Activated T-helper 17 cell treated with anti-CD3 and anti-CD28 coated beads, Interleukin-2, amount 50 U/mL, for 72 hours (primary cell): ENCODE results near the gene NINL. TPM values are rescaled to one million over a fixed set of nuclear protein-coding genes. Genes with fewer than 3 reads are reported as not detected.

ENCODE experiments used
- ATAC-seq: fragments of 150-1000 bp; cut with Tn5 transposase; replicated peaks from 2 replicates; pipeline ENCODE4 v1.10.0; 2021; ENCODE audit warnings: mild to moderate bottlenecking, moderate library complexity
- H3K27ac Mint-ChIP-seq: one replicate; pipeline ENCODE4 v1.8.0; 2022; ENCODE audit warnings: mixed read lengths
- H3K27me3 Mint-ChIP-seq: one replicate; pipeline ENCODE4 v1.8.0; 2022; ENCODE audit warnings: mixed read lengths
- H3K36me3 Mint-ChIP-seq: one replicate; pipeline ENCODE4 v1.8.0; 2022; ENCODE audit warnings: low read depth, mild to moderate bottlenecking, mixed read lengths
- H3K4me1 Mint-ChIP-seq: one replicate; pipeline ENCODE4 v1.8.0; 2022; ENCODE audit warnings: mixed read lengths
- H3K4me3 Mint-ChIP-seq: one replicate; pipeline ENCODE4 v1.8.0; 2022; ENCODE audit warnings: mild to moderate bottlenecking, mixed read lengths
- H3K9me3 Mint-ChIP-seq: one replicate; pipeline ENCODE4 v1.8.0; 2022; ENCODE audit warnings: mixed read lengths
- total RNA-seq, 2 donors: library from RNA; stranded (reverse); gene quantifications; one replicate each; pipeline ENCODE4 v1.2.3, GENCODE V29; 2022

NINL gene
- total RNA-seq, 2 donors from 2014 or later, result 1.7 to 4.6 TPM

DNA sequence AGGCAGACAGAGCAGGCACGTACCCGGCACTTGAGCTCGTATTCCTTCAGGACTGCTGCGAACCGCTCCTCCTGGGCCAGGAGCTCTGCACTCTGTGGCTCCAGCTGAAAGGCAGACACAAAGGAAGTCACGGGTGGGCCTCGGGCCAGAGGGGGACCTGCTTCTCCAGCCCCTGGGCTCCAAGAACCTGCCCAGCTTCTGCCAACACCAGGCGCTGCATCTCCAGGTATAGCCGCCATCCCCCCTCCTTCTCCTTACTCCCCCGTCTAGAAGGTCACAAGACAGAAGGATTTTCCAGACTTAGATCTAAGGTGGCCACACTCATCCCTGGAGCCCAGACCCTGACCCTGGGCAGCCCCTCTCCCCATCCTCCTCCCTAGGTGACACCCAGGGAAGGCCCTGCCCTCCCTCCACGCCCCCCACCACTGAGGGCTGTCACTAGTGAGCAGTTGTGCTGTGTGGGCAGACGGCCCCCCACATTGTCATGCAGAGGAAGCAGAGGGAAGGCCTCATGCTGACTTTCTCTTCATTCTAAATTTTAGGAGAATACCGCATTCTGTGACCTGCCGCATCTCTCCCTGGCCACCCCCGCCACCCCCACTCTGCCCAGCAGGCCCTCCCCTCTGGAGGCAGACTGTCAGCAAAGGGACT is 96.0 kb downstream of the NINL start:
- Mint-ChIP-seq H3K27me3 (no peaks in the 10 kb centered on the region), H3K36me3 (no peaks in the 10 kb centered on the region), H3K4me3 (no peak overlapping the region), H3K27ac (no peak overlapping the region), H3K4me1 (peaks cover 20% of the 10 kb centered on the region), H3K9me3 (no peaks in the 10 kb centered on the region)
- no peak for ATAC-seq

DNA sequence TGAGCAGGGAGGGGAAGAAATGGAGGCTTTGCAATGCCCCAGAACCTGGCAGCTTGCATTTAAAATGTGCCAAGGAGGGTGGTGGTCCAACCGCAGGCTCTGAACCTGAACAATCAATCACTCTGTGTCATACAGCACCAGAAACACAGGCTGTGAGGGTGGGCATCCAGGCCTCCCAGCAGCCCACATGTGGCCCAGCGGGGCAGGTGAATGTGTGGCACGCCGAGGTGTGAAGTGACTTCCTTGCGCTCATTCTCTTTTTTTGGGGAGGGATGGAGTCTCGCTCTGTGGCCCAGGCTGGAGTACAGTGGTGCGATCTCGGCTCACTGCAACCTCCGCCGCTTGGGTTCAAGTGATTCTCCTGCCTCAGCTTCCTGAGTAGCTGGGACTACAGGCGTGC is 97.4 kb downstream of the NINL start:
- Mint-ChIP-seq H3K36me3 (no peaks in the 10 kb centered on the region), H3K27me3 (no peaks in the 10 kb centered on the region), H3K4me3 (no peak overlapping the region), H3K9me3 (no peaks in the 10 kb centered on the region), H3K27ac (no peak overlapping the region), H3K4me1 (peaks cover 17% of the 10 kb centered on the region)
- no peak for ATAC-seq

DNA sequence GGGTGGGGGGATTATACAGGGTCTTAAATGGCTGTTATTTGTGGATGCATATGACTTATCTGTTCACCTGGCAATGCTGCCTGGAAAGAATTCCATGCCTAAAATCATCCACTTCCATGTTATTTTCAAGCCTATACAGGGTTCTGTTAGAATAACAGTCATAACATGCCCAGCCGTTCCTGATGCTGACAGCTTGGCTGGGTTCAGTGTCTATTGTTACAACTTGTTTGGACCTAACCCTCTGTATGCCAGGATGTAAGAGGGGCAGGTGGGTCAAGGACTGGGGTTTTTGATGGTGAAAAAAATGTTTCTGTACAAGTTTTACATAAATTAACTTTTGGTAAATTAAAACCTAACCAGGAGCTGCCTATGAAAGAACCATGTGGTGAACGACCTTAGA is 98.0 kb downstream of the NINL start:
- H3K4me3 Mint-ChIP-seq, result no peak overlapping the region
- no peaks in the 10 kb centered on the region for H3K36me3 Mint-ChIP-seq
- ATAC-seq, result no peak
- H3K27me3 Mint-ChIP-seq, result no peaks in the 10 kb centered on the region
- H3K9me3 Mint-ChIP-seq, result no peaks in the 10 kb centered on the region
- no peak overlapping the region for H3K27ac Mint-ChIP-seq
- H3K4me1 Mint-ChIP-seq, result peaks cover 17% of the 10 kb centered on the region

DNA sequence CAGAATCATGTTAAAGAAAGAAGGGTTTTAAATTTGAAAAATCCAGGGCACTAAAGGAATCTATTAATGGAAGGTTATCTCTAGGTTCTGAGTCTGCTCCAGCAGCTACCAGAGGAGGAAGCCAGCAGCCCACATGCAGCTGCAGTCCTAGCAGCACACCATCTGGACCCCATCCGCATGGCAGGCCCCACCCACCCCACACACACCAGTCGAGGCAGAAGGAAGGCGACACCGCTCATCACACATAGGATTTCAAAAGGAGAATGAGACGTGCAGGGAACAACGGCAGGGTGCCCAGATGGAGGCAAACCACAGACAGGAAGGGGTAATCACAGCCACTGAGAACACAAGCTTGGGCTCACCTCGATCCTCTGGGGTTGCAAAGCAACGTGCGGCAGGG is 99.0 kb downstream of the NINL start:
- Mint-ChIP-seq H3K27ac (peak overlapping the region; percentile 15), H3K36me3 (no peaks in the 10 kb centered on the region), H3K9me3 (no peaks in the 10 kb centered on the region), H3K27me3 (no peaks in the 10 kb centered on the region), H3K4me1 (peaks cover 17% of the 10 kb centered on the region), H3K4me3 (no peak overlapping the region)
- peak; percentile 21 for ATAC-seq

DNA sequence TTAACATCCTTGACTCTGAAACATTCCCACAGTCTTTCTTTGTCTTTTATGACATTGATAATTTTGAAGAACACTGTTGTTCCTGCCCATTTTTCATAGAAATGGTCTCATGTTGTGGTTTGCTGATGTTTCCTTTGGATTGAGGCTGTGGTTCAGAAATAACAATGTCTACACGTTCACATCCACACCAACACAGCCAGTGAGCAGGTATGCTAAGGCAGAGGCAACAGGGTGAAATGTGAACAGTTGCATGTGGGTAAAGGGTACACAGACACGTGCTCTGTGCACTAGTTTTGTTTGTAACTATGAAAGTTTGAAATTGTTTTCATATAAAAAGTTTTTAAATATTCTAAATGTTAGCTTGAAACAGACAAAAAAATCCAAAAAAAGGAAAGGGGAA is 99.5 kb downstream of the NINL start:
- H3K9me3 Mint-ChIP-seq, result no peaks in the 10 kb centered on the region
- peak overlapping the region; percentile 15 for H3K27ac Mint-ChIP-seq
- H3K4me3 Mint-ChIP-seq, result no peak overlapping the region
- H3K4me1 Mint-ChIP-seq, result peaks cover 17% of the 10 kb centered on the region
- ATAC-seq, result no peak
- no peaks in the 10 kb centered on the region for H3K36me3 Mint-ChIP-seq
- no peaks in the 10 kb centered on the region for H3K27me3 Mint-ChIP-seq

DNA sequence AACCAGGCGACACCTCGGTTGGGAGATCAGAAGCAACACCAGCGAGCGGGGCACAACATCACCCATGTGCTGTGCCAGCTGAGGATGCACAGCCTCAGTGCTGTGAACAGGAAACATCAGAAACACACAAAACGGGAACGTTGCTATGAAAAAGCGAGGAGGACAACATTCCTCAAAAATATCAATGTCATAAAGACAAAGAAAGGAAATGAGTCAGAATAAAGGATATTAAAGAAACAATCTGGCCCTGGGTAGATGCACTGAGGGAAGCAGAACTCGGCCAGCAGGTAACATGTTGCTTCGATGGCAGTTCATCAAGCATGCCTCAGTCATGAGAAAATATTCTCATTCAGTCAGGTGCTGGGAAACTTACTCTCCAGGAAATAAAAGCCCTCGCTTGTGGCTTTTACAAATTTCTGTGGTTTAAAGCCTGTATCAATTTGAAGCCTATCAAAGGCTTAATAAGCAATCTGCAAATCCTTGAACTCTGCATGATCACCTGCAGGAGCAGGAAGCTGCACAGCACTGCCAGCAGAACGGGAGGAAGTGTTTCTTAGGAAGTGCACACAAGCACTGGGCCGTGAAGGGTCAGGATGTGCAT is 100.3 kb downstream of the NINL start:
- Mint-ChIP-seq H3K27me3 (no peaks in the 10 kb centered on the region), H3K4me3 (peak overlapping the region; percentile 38), H3K36me3 (no peaks in the 10 kb centered on the region), H3K4me1 (peaks cover 17% of the 10 kb centered on the region), H3K9me3 (no peaks in the 10 kb centered on the region), H3K27ac (peak overlapping the region; percentile 8)
- no peak for ATAC-seq

DNA sequence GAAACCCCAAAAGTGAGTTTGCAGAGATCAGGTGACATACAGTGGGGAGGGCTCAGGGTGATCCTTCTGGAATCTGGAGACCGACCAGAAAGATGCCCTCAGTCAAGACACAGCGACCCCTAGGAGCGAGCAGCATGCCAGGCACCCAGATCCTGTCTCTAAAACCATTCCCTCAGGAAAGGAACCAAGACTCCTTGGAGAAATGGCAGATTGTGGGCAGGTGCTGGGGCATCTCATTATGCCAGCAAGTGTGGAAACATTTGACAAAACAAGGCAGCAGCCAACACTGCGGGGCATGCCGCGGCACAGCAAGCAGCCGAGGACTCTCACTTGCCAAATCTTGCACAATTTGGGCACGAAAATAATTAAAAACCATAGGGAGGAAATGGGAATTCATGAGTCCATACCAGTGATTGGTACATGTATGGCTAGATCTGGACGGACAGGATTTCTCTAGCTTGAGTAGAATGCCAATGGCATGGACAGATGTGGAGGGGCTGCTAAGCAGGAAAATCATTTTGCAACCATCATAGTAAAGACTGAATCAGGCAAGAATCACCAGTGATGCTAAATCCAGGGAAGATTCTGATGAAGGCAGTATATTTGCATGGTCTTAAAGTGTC is 101.0 kb downstream of the NINL start:
- H3K27ac Mint-ChIP-seq, result peak overlapping the region; percentile 26

DNA sequence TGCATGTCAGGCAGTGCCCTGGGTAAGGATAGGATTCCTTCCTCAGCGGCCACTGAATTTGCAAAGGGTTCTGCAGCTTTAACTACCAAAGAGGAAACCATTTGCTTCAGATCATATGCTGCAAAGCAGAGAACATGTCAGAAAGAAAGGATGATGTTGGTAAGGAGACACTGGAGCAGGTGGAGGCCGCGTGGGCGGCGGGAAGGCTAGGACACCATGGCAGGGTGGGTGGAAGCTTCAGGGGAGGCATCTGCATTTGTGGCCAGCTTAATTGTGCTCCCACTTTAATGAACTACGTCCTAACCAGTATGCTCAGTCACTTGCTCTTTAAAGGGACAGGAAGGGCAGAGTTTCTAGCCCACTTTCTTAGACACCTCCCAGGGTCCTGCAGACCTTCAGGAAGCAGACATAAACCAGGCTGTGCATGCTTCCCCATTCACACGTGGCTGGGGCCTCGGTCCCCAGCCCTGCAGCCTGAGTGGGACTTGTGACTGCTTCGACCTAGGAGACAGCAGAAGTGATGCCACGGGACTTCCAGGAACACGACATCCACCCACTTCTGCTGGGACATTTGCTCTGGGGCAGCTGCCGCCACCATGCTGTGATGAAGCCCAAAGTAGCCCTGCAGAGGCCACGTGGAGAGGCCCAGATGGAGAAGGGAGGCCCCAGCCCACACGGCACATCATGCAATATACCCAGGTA is 101.7 kb downstream of the NINL start:
- H3K4me3 Mint-ChIP-seq, result no peak overlapping the region
- H3K27ac Mint-ChIP-seq, result no peak overlapping the region
- no peaks in the 10 kb centered on the region for H3K9me3 Mint-ChIP-seq
- H3K27me3 Mint-ChIP-seq, result no peaks in the 10 kb centered on the region
- H3K4me1 Mint-ChIP-seq, result peaks cover 17% of the 10 kb centered on the region
- ATAC-seq, result no peak
- H3K36me3 Mint-ChIP-seq, result no peaks in the 10 kb centered on the region

More for the DNA sequence above, 101.0 kb downstream of the NINL start:
- H3K27me3 Mint-ChIP-seq, result no peaks in the 10 kb centered on the region
- H3K4me3 Mint-ChIP-seq, result peak overlapping the region; percentile 38
- no peak for ATAC-seq
- no peaks in the 10 kb centered on the region for H3K36me3 Mint-ChIP-seq
- H3K9me3 Mint-ChIP-seq, result no peaks in the 10 kb centered on the region
- peaks cover 17% of the 10 kb centered on the region for H3K4me1 Mint-ChIP-seq

DNA sequence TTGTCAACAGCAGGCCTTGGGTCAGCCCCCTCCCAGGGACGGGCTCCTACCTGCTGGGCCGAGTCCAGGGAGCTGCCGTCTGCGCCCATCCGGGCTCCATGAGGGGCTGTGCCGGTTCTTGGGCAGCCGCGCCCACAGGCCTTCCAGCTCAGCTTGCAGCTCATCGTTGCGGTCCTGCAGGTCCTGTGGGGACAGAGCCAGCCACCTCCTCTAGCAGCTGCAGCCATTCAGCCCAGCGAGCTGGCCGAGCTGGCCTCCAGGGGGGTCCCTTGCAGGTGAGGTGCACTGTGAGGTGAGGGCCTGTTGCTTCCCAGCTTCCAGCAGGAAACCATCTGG is 103.4 kb downstream of the NINL start:
- no peaks in the 10 kb centered on the region for H3K9me3 Mint-ChIP-seq
- no peak overlapping the region for H3K27ac Mint-ChIP-seq
- peaks cover 17% of the 10 kb centered on the region for H3K4me1 Mint-ChIP-seq
- H3K36me3 Mint-ChIP-seq, result no peaks in the 10 kb centered on the region
- H3K27me3 Mint-ChIP-seq, result no peaks in the 10 kb centered on the region
- ATAC-seq, result no peak
- no peak overlapping the region for H3K4me3 Mint-ChIP-seq

DNA sequence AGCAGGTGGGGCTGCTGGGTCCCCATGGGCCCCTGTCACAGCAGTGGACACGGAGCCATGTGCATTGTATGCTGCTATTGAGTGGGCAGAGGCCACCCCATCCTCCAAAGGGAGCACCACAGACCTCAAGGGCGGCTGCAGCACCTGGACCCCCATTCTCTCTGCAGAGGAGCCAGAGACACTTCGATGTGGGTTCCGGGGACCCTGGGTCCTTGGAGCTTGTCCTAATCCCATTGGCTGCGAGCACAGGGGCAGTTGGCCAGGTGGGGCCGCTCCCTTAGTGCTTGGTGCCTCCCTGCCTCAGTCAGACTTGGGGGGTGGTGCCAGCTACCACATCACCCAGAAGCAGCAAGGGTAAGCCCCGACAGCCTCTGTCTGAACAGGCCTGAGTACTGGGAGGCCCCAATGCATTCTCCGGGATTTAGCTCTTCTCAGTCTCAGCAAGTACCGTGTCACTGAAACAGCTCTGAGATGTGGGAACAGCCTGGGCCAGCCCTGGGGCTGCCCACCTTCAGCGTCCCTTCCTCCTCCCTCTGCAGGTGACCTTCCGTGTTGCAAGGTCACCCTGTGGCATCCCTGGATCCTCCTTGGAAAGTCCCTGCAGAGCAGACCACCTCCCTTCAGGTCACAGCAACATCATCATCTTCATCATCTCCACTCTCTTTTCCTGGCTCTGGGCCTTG is 104.0 kb downstream of the NINL start:
- H3K27ac Mint-ChIP-seq, result no peak overlapping the region
- no peak overlapping the region for H3K4me3 Mint-ChIP-seq
- H3K36me3 Mint-ChIP-seq, result no peaks in the 10 kb centered on the region
- H3K27me3 Mint-ChIP-seq, result no peaks in the 10 kb centered on the region
- H3K9me3 Mint-ChIP-seq, result no peaks in the 10 kb centered on the region
- no peak for ATAC-seq
- H3K4me1 Mint-ChIP-seq, result peaks cover 14% of the 10 kb centered on the region

DNA sequence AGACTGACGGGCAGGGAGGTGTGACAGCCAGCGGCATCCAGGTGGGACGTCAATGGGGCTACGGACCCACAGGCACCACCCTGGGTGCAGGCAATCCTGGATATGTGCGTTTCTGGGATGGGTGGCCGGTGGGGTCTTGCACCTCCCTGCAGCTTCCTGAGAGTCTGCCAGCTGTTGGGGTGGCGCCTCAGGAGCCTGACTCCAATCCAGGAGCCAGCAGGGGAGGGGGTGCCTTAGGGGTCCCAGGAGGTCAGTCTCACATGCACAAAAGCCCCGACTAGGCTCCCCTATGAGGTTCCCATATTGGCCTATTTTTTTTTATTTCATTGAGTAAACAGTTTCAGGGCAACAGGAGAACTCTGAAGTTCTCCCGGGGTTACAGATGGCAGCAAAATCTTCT is 104.5 kb downstream of the NINL start:
- no peak for ATAC-seq
- no peaks in the 10 kb centered on the region for H3K36me3 Mint-ChIP-seq
- H3K27me3 Mint-ChIP-seq, result no peaks in the 10 kb centered on the region
- H3K4me3 Mint-ChIP-seq, result no peak overlapping the region
- H3K4me1 Mint-ChIP-seq, result peaks cover 11% of the 10 kb centered on the region
- no peak overlapping the region for H3K27ac Mint-ChIP-seq
- H3K9me3 Mint-ChIP-seq, result no peaks in the 10 kb centered on the region

DNA sequence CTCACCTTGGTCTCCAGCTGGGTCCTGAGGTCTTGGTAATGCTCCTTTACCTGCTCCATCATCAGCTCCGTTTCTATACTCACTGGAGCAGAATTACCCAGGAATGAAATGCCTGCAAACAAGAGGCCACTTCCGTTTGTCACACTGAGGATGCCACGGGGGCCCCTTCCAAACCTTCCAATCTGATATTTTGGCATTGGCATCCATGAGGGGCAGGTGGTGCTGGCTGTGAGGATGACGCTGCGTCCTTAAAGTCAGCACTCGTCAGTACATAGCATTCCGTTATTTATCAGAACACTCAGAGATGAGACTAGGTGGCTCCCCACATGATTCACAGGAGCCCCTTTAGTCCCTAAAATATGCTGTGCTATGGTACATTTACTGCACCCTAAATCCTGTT is 105.2 kb downstream of the NINL start:
- H3K4me3 Mint-ChIP-seq, result no peak overlapping the region
- H3K9me3 Mint-ChIP-seq, result no peaks in the 10 kb centered on the region
- no peaks in the 10 kb centered on the region for H3K36me3 Mint-ChIP-seq
- H3K4me1 Mint-ChIP-seq, result peaks cover 10% of the 10 kb centered on the region
- H3K27me3 Mint-ChIP-seq, result no peaks in the 10 kb centered on the region
- no peak overlapping the region for H3K27ac Mint-ChIP-seq
- no peak for ATAC-seq

DNA sequence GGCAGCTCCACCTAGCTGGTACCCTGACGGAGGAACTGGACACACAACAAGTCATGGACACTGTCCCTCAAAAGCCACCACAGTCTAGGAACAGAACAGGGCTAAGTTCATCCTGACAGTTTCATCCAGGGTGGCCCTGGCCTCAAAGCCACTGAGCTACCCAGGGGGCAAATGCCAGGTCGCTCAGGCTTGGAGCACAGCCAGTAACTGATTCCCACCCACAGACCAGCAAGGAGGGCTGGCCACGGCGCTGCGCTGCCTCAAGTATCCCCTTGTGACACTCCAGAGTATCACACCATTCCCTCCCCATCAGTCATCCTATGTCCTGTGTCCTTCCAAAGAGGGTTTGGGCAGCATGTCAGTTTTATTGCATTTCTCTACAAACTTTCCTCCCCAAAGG is 105.7 kb downstream of the NINL start:
- no peak for ATAC-seq
- no peak overlapping the region for H3K4me3 Mint-ChIP-seq
- H3K36me3 Mint-ChIP-seq, result no peaks in the 10 kb centered on the region
- H3K27me3 Mint-ChIP-seq, result no peaks in the 10 kb centered on the region
- peaks cover 5% of the 10 kb centered on the region for H3K4me1 Mint-ChIP-seq
- no peak overlapping the region for H3K27ac Mint-ChIP-seq
- no peaks in the 10 kb centered on the region for H3K9me3 Mint-ChIP-seq

DNA sequence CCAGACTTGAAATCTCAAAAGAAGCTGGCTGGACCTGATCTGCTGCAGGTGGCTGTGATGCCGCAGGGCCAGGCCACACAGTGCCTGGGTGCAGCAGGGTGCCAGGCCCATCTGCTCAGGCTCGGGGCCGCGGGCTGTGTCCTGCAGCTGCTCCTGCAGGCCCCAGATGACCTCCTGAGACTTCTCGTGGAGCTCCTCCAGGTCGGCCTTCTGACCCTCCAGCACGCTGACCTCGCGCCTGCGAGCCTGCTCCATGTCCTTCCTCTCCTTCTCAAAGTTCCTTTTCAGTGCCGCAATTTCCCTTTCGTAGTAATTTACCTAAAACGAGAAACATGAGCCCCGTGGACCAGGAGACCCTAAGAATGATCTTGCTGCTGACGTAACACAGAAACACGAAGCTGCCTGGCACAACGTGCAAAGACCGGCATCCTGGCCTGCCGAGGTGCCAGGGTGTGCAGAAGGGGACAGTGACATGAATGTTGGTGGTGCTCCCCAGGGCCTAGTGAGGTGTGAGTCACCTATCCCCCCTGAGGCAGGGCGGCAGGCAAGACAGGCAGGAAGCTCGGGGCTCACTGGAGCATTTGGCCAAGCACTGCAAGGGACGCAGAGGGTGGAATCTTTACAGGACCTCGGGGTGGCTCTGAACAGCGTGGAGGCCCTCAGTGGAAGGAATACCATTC is 106.3 kb downstream of the NINL start:
- no peak overlapping the region for H3K27ac Mint-ChIP-seq
- H3K4me3 Mint-ChIP-seq, result no peak overlapping the region
- H3K4me1 Mint-ChIP-seq, result no peaks in the 10 kb centered on the region
- H3K36me3 Mint-ChIP-seq, result no peaks in the 10 kb centered on the region
- no peaks in the 10 kb centered on the region for H3K9me3 Mint-ChIP-seq
- H3K27me3 Mint-ChIP-seq, result no peaks in the 10 kb centered on the region
- ATAC-seq, result no peak
